Osteoblast (primary cell): Measurements from ENCODE around the gene NUP98. TPM values are rescaled to one million over a fixed set of nuclear protein-coding genes. Genes with fewer than 3 reads are reported as not detected.

Source experiments
- DNase-seq: peaks from one replicate; pipeline ENCODE4 v3.0.0; 2011; ENCODE audit warnings: low spot score, mixed read lengths; ENCODE audit not compliant: insufficient read length; ENCODE audit errors: missing footprints
- H2AFZ ChIP-seq: 2 replicates; pipeline ENCODE4 v1.6.0; 2011; ENCODE audit warnings: mild to moderate bottlenecking, low read length
- H3K27ac ChIP-seq: 2 replicates; pipeline ENCODE4 v1.5.1; 2011; ENCODE audit warnings: mild to moderate bottlenecking, low read depth, low read length, moderate library complexity
- H3K27me3 ChIP-seq: 2 replicates; pipeline ENCODE4 v1.6.0; 2012; ENCODE audit warnings: mild to moderate bottlenecking, control low read depth, inconsistent platforms, low read length, moderate library complexity; ENCODE audit not compliant: insufficient read depth
- H3K36me3 ChIP-seq: 2 replicates; pipeline ENCODE4 v1.5.1; 2011; ENCODE audit warnings: mild to moderate bottlenecking, low read length, control low read depth, moderate library complexity; ENCODE audit not compliant: insufficient read depth
- H3K4me1 ChIP-seq: 2 replicates; pipeline ENCODE4 v1.5.1; 2011; ENCODE audit warnings: mild to moderate bottlenecking, low read length, control low read depth, moderate library complexity; ENCODE audit not compliant: insufficient read depth
- H3K4me2 ChIP-seq: 2 replicates; pipeline ENCODE4 v1.6.0; 2011; ENCODE audit warnings: mild to moderate bottlenecking, low read length; ENCODE audit not compliant: insufficient read depth
- H3K4me3 ChIP-seq: fragments of 200-600 bp; sonication (generic); 3 replicates; pipeline ENCODE4 v1.5.1; 2012; ENCODE audit warnings: mild to moderate bottlenecking, low read length, inconsistent platforms; ENCODE audit not compliant: insufficient read depth
- H3K79me2 ChIP-seq: 2 replicates; pipeline ENCODE4 v1.6.0; 2012; ENCODE audit warnings: mild to moderate bottlenecking, low read length, control low read depth, inconsistent platforms; ENCODE audit not compliant: insufficient read depth
- H3K9me3 ChIP-seq: 2 replicates; pipeline ENCODE4 v1.5.1; 2011; ENCODE audit warnings: low read depth, low read length, control low read depth
- H4K20me1 ChIP-seq: 2 replicates; pipeline ENCODE4 v1.6.0; 2012; ENCODE audit warnings: mild to moderate bottlenecking, low read length, control low read depth; ENCODE audit not compliant: insufficient read depth
- CTCF ChIP-seq: IDR thresholded peaks from 2 replicates; pipeline ENCODE4 v1.5.1; 2011; ENCODE audit warnings: mild to moderate bottlenecking, low read depth, low read length, moderate library complexity; ENCODE audit errors: extremely low read depth
- total RNA-seq: library from RNA; depleted of rRNA; stranded (reverse); fragments of >200 nt; gene quantifications from 2 replicates; pipeline ENCODE4 v1.2.3, GENCODE V29; 2012

NUP98 gene
- total RNA-seq, 1 donor: 114 TPM

- H3K27me3 ChIP-seq: no peaks in the 10 kb centered on the region
- H3K4me3 ChIP-seq: no peak overlapping the region
- peaks cover 92% of the 10 kb centered on the region for H3K79me2 ChIP-seq
- no peak overlapping the region for H3K4me2 ChIP-seq
- H3K27ac ChIP-seq: no peak overlapping the region
- H2AFZ ChIP-seq: no peak overlapping the region
- peaks cover 40% of the 10 kb centered on the region for H4K20me1 ChIP-seq
- TF ChIP-seq CTCF: no peak
- H3K4me1 ChIP-seq: peaks cover 17% of the 10 kb centered on the region
- no peak for DNase-seq
- no peaks in the 10 kb centered on the region for H3K9me3 ChIP-seq
- H3K36me3 ChIP-seq: peaks cover 21% of the 10 kb centered on the region
Observed at GRCh38 chr11:3783611-3784010, 13.7 kb downstream of the NUP98 start.

- no peak overlapping the region for H3K4me2 ChIP-seq
- peaks cover 17% of the 10 kb centered on the region for H3K4me1 ChIP-seq
- H3K9me3 ChIP-seq: no peaks in the 10 kb centered on the region
- TF ChIP-seq CTCF: no peak
- peaks cover 34% of the 10 kb centered on the region for H4K20me1 ChIP-seq
- H3K27ac ChIP-seq: no peak overlapping the region
- H3K36me3 ChIP-seq: peaks cover 27% of the 10 kb centered on the region
- no peaks in the 10 kb centered on the region for H3K27me3 ChIP-seq
- H3K79me2 ChIP-seq: peaks cover 92% of the 10 kb centered on the region
- no peak overlapping the region for H3K4me3 ChIP-seq
- no peak for DNase-seq
- no peak overlapping the region for H2AFZ ChIP-seq
Observed at GRCh38 chr11:3782963-3783362, 14.4 kb downstream of the NUP98 start.

- Histone ChIP-seq H4K20me1 (peaks cover 26% of the 10 kb centered on the region), H3K27ac (peak overlapping the region; percentile 67), H3K4me3 (no peak overlapping the region), H3K36me3 (peaks cover 37% of the 10 kb centered on the region), H3K27me3 (no peaks in the 10 kb centered on the region), H3K79me2 (peaks cover 76% of the 10 kb centered on the region), H3K9me3 (no peaks in the 10 kb centered on the region), H3K4me2 (peak overlapping the region; percentile 48), H3K4me1 (peaks cover 9% of the 10 kb centered on the region), H2AFZ (no peak overlapping the region)
- no peak for DNase-seq
- no peak for TF ChIP-seq CTCF
Observed at GRCh38 chr11:3781423-3781822, 15.9 kb downstream of the NUP98 start.

- no peaks in the 10 kb centered on the region for H3K9me3 ChIP-seq
- TF ChIP-seq CTCF: no peak
- peaks cover 84% of the 10 kb centered on the region for H3K36me3 ChIP-seq
- no peak overlapping the region for H2AFZ ChIP-seq
- H3K27ac ChIP-seq: no peak overlapping the region
- H3K4me3 ChIP-seq: no peak overlapping the region
- H3K79me2 ChIP-seq: peaks cover 36% of the 10 kb centered on the region
- H4K20me1 ChIP-seq: peaks cover 4% of the 10 kb centered on the region
- DNase-seq: no peak
- H3K4me1 ChIP-seq: no peaks in the 10 kb centered on the region
- no peak overlapping the region for H3K4me2 ChIP-seq
- H3K27me3 ChIP-seq: no peaks in the 10 kb centered on the region
Observed at GRCh38 chr11:3775736-3776406, 21.5 kb downstream of the NUP98 start.
